SJSA1 (cell line): ENCODE results near the gene TMED6. TPM values are rescaled to one million over a fixed set of nuclear protein-coding genes. Genes with fewer than 3 reads are reported as not detected.
"Not testable (repeated sequence)": the region's sequence is repeated elsewhere in the genome, so short reads cannot be mapped to it uniquely, and the experiment has no call there.

ENCODE experiments used
- DNase-seq, 2 experiments: peaks; one replicate each; pipeline ENCODE4 v3.0.0-alpha.2; 2015 to 2020; ENCODE audit warnings: low spot score in 2 of 2, low read depth in 1 of 2
- H3K27ac ChIP-seq: fragments of 250-450 bp; sonication (Bioruptor Pico); 2 replicates; pipeline ENCODE4 v1.5.1; 2020; ENCODE audit warnings: mild to moderate bottlenecking, moderate library complexity
- H3K27me3 ChIP-seq: fragments of 250-450 bp; sonication (Bioruptor Pico); replicated peaks from 2 replicates; pipeline ENCODE4 v1.5.1; 2020; ENCODE audit warnings: mild to moderate bottlenecking, moderate library complexity
- H3K36me3 ChIP-seq: fragments of 250-450 bp; sonication (Bioruptor Pico); 2 replicates; pipeline ENCODE4 v1.5.1; 2020; ENCODE audit warnings: mild to moderate bottlenecking
- H3K4me1 ChIP-seq: fragments of 250-450 bp; sonication (Bioruptor Pico); replicated peaks from 2 replicates; pipeline ENCODE4 v1.6.1; 2021; ENCODE audit warnings: mild to moderate bottlenecking
- H3K4me3 ChIP-seq: fragments of 250-450 bp; sonication (Bioruptor Pico); 2 replicates; pipeline ENCODE4 v1.5.1; 2020; ENCODE audit warnings: mild to moderate bottlenecking
- H3K9me3 ChIP-seq: fragments of 250-450 bp; sonication (Bioruptor Pico); replicated peaks from 2 replicates; pipeline ENCODE4 v1.5.1; 2020; ENCODE audit warnings: mild to moderate bottlenecking
- total RNA-seq: library from RNA; depleted of rRNA; stranded (reverse); fragments of >200 nt; shearing (Covaris generic); gene quantifications from 2 replicates; pipeline ENCODE4 v1.2.3, GENCODE V29; 2014

Gene TMED6
- total RNA-seq, 1 experiment from 2014 or later: 0.21 TPM

- peaks cover 9% of the 10 kb centered on the region for H3K4me1 ChIP-seq
- DNase-seq: no peak
- no peak overlapping the region for H3K27ac ChIP-seq
Measured at GRCh38 chr16:69313469-69313868, 38.1 kb downstream of the TMED6 start.

GRCh38 chr16:69311533-69312387, 39.8 kb downstream of the TMED6 start:
- H3K4me3 ChIP-seq: peak overlapping the region; percentile 97
- peaks cover 9% of the 10 kb centered on the region for H3K4me1 ChIP-seq
- peak in 1 of 2 experiments; percentile 71 for DNase-seq
- peaks cover 6% of the 10 kb centered on the region for H3K9me3 ChIP-seq
- peak overlapping the region; percentile 49 for H3K27ac ChIP-seq
- H3K36me3 ChIP-seq: peaks cover 48% of the 10 kb centered on the region
- H3K27me3 ChIP-seq: no peaks in the 10 kb centered on the region

More at GRCh38 chr16:69313469-69313868, 38.1 kb downstream of the TMED6 start:
- Histone ChIP-seq H3K27me3 (no peaks in the 10 kb centered on the region), H3K36me3 (peaks cover 61% of the 10 kb centered on the region), H3K4me3 (no peak overlapping the region), H3K9me3 (peaks cover 6% of the 10 kb centered on the region)

- DNase-seq: peak; percentile 97 to 99
- H3K4me1 ChIP-seq: peaks cover 9% of the 10 kb centered on the region
- peaks cover 39% of the 10 kb centered on the region for H3K36me3 ChIP-seq
- peak within 1 kb of the TSS; percentile 55 for H3K27ac ChIP-seq
- peaks cover 6% of the 10 kb centered on the region for H3K9me3 ChIP-seq
- H3K4me3 ChIP-seq: peak within 1 kb of the TSS; percentile 97
- H3K27me3 ChIP-seq: no peaks in the 10 kb centered on the region
Measured at GRCh38 chr16:69310653-69311532, 40.7 kb downstream of the TMED6 start, which contains the start of gene VPS4A. TSS of gene VPS4A (plus strand) at chr16:69311350. CDS start at chr16:69311512, 162 bp downstream.

GRCh38 chr16:69309316-69309715, 42.3 kb downstream of the TMED6 start:
- peaks cover 6% of the 10 kb centered on the region for H3K9me3 ChIP-seq
- H3K4me3 ChIP-seq: no peak overlapping the region
- no peak for DNase-seq
- H3K36me3 ChIP-seq: peaks cover 23% of the 10 kb centered on the region
- peaks cover 9% of the 10 kb centered on the region for H3K4me1 ChIP-seq
- no peak overlapping the region for H3K27ac ChIP-seq
- no peaks in the 10 kb centered on the region for H3K27me3 ChIP-seq

GRCh38 chr16:69307856-69308255, 43.7 kb downstream of the TMED6 start:
- Histone ChIP-seq H3K27ac (no peak overlapping the region), H3K4me3 (no peak overlapping the region), H3K9me3 (peaks cover 6% of the 10 kb centered on the region), H3K27me3 (no peaks in the 10 kb centered on the region), H3K4me1 (peaks cover 9% of the 10 kb centered on the region), H3K36me3 (peaks cover 11% of the 10 kb centered on the region)
- no peak for DNase-seq

GRCh38 chr16:69307091-69307490, 44.5 kb downstream of the TMED6 start:
- peak in 1 of 2 experiments; percentile 0 for DNase-seq
- Histone ChIP-seq H3K36me3 (peaks cover 13% of the 10 kb centered on the region), H3K4me3 (no peak overlapping the region), H3K27me3 (no peaks in the 10 kb centered on the region), H3K9me3 (peaks cover 6% of the 10 kb centered on the region), H3K27ac (no peak overlapping the region), H3K4me1 (peaks cover 6% of the 10 kb centered on the region)

- H3K27me3 ChIP-seq: no peaks in the 10 kb centered on the region
- no peak for DNase-seq
- H3K27ac ChIP-seq: no peak overlapping the region
- H3K9me3 ChIP-seq: no peaks in the 10 kb centered on the region
- no peak overlapping the region for H3K4me3 ChIP-seq
- peaks cover 3% of the 10 kb centered on the region; the same call in 1 of the 2 replicates for H3K4me1 ChIP-seq
- H3K36me3 ChIP-seq: peaks cover 13% of the 10 kb centered on the region
Measured at GRCh38 chr16:69306031-69306430, 45.6 kb downstream of the TMED6 start.

- Histone ChIP-seq H3K4me3 (no peak overlapping the region), H3K4me1 (no peaks in the 10 kb centered on the region), H3K27ac (no peak overlapping the region), H3K9me3 (no peaks in the 10 kb centered on the region), H3K27me3 (no peaks in the 10 kb centered on the region), H3K36me3 (peaks cover 32% of the 10 kb centered on the region)
- no peak for DNase-seq
Measured at GRCh38 chr16:69302301-69302700, 49.3 kb downstream of the TMED6 start.

GRCh38 chr16:69301861-69302260, 49.7 kb downstream of the TMED6 start:
- DNase-seq: no peak
- H3K27ac ChIP-seq: no peak overlapping the region

GRCh38 chr16:69301187-69301586, 50.4 kb downstream of the TMED6 start:
- no peaks in the 10 kb centered on the region for H3K27me3 ChIP-seq
- no peak for DNase-seq
- peaks cover 32% of the 10 kb centered on the region for H3K36me3 ChIP-seq
- H3K4me1 ChIP-seq: no peaks in the 10 kb centered on the region
- no peaks in the 10 kb centered on the region for H3K9me3 ChIP-seq
- no peak overlapping the region for H3K4me3 ChIP-seq
- H3K27ac ChIP-seq: no peak overlapping the region

More at GRCh38 chr16:69301861-69302260, 49.7 kb downstream of the TMED6 start:
- Histone ChIP-seq H3K36me3 (peaks cover 32% of the 10 kb centered on the region), H3K4me3 (no peak overlapping the region), H3K27me3 (no peaks in the 10 kb centered on the region), H3K4me1 (no peaks in the 10 kb centered on the region), H3K9me3 (no peaks in the 10 kb centered on the region)

GRCh38 chr16:69298261-69298660, 53.3 kb downstream of the TMED6 start:
- no peaks in the 10 kb centered on the region for H3K9me3 ChIP-seq
- H3K4me3 ChIP-seq: no peak overlapping the region
- no peaks in the 10 kb centered on the region for H3K27me3 ChIP-seq
- no peak for DNase-seq
- no peak overlapping the region for H3K27ac ChIP-seq
- H3K36me3 ChIP-seq: peaks cover 32% of the 10 kb centered on the region
- H3K4me1 ChIP-seq: no peaks in the 10 kb centered on the region

- H3K27ac ChIP-seq, DNase-seq, H3K4me1 ChIP-seq, H3K27me3 ChIP-seq, H3K9me3 ChIP-seq, H3K4me3 ChIP-seq: not testable (repeated sequence)
- peaks cover 26% of the 10 kb centered on the region for H3K36me3 ChIP-seq
Measured at GRCh38 chr16:69296771-69297170, 54.8 kb downstream of the TMED6 start.

GRCh38 chr16:69294051-69294450, 57.5 kb downstream of the TMED6 start:
- H3K27ac ChIP-seq: no peak overlapping the region
- peaks cover 2% of the 10 kb centered on the region; the same call in 1 of the 2 replicates for H3K36me3 ChIP-seq
- no peak for DNase-seq

More at GRCh38 chr16:69294051-69294450, 57.5 kb downstream of the TMED6 start:
- Histone ChIP-seq H3K27me3 (no peaks in the 10 kb centered on the region), H3K4me1 (no peaks in the 10 kb centered on the region), H3K4me3 (no peak overlapping the region), H3K9me3 (no peaks in the 10 kb centered on the region)
